HuH-7 (cell line): ENCODE data around the gene CLASP2.

ENCODE experiments used
- DNase-seq: peaks from one replicate; pipeline ENCODE4 v3.0.0; 2011; ENCODE audit warnings: low spot score

Gene CLASP2

GRCh38 chr3:33636125-33636850 is 81.8 kb downstream of the CLASP2 start:
- DNase-seq: peak; percentile 23

DNA sequence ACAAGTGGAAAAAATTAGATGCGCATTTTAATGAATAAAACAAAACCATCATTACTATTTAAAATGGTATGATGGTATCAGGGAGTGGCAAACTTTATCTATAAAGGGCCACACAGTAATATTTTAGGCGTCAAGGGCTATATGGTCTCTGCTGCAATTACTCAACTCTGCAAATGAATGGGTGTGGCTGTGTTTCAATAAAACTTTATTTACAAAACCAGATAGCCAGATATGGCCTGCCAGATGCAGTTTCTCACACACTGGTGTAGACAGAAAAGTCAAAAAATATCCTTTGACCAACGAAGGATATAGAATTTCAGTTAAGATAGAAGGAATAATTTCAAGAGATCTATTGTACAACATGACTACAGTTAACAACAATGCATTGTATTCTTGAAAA is 83.8 kb downstream of the CLASP2 start:
- DNase-seq: no peak

- DNase-seq: no peak
These were observed 88.8 kb downstream of the CLASP2 start for GRCh38 chr3:33629219-33629618.

GRCh38 chr3:33624756-33625155 is 93.3 kb downstream of the CLASP2 start:
- DNase-seq: no peak

GRCh38 chr3:33613041-33613440 is 105.0 kb downstream of the CLASP2 start:
- no peak for DNase-seq

- DNase-seq: no peak
These were observed 105.4 kb downstream of the CLASP2 start for GRCh38 chr3:33612607-33613006.

- DNase-seq: no peak
These were observed 115.2 kb downstream of the CLASP2 start for GRCh38 chr3:33602829-33603228.

- DNase-seq: peak; percentile 7
These were observed 120.8 kb downstream of the CLASP2 start for GRCh38 chr3:33597257-33597689.

GRCh38 chr3:33592999-33593398 is 125.1 kb downstream of the CLASP2 start:
- DNase-seq: no peak

GRCh38 chr3:33590541-33590940 is 127.5 kb downstream of the CLASP2 start:
- DNase-seq: no peak

- no peak for DNase-seq
These were observed 131.7 kb downstream of the CLASP2 start for GRCh38 chr3:33586402-33586801.

GRCh38 chr3:33582234-33582633 is 135.8 kb downstream of the CLASP2 start:
- DNase-seq: no peak

- no peak for DNase-seq
These were observed 136.4 kb downstream of the CLASP2 start for GRCh38 chr3:33581666-33582065.

- DNase-seq: no peak
These were observed 138.2 kb downstream of the CLASP2 start for GRCh38 chr3:33579840-33580239.

DNA sequence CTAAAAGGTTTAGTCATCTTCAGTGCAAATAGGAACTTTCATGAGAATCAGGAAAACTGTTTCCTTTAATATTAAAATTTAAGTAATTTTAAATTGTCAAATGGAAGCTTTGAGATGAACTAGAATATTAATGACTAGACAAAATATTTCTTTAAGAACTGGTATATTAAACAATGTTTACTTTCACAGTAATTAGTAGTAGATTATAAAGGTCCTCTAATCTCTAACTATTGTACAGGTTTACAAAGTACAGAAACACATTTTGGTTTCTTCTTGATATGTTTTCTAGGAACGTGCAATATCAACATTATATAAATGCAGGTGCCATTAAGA is 138.9 kb downstream of the CLASP2 start:
- no peak for DNase-seq

- peak; percentile 17 for DNase-seq
These were observed 139.5 kb downstream of the CLASP2 start for GRCh38 chr3:33578325-33579177.

- DNase-seq: no peak
These were observed 140.5 kb downstream of the CLASP2 start for GRCh38 chr3:33577588-33577987.

- DNase-seq: peak; percentile 26
These were observed 140.9 kb downstream of the CLASP2 start for GRCh38 chr3:33577173-33577572.

DNA sequence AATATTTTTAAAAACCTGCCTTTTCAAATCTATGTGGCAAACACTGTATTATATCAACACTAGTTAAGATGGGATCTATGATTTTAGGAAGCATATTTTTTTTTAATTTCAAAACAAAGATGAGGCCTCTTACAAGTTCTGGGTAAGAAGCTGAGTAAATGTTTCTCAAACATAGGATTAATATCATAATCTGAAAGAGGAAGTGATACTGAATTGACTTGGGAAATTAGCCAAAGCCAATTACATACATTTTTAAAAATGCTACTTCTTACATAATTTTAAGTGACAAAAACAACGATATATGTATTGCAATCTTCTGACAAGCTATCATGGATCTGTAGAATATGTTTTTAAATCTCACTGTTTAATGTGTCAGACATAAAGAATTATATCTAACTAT is 142.7 kb downstream of the CLASP2 start:
- DNase-seq: no peak

- no peak for DNase-seq
These were observed 160.2 kb downstream of the CLASP2 start for GRCh38 chr3:33557829-33558228.

GRCh38 chr3:33557279-33557678 is 160.8 kb downstream of the CLASP2 start:
- DNase-seq: no peak

DNA sequence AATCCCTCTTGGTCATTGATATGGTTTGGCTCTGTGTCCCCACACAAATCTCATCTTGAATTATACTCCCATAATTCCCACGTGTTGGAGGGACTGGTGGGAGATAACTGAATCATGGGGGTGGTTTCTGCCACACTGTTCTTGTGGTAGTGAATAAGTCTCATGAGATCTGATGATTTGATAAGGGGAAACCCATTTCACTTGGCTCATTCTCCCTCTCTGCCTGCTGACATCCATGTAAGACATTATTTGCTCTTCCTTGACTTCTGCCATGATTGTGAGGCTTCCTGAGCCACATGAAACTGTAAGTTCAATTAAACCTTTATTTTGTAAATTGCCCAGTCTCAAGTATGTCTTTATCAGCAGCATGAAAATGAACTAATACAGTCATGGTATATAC is 171.0 kb downstream of the CLASP2 start:
- no peak for DNase-seq

DNA sequence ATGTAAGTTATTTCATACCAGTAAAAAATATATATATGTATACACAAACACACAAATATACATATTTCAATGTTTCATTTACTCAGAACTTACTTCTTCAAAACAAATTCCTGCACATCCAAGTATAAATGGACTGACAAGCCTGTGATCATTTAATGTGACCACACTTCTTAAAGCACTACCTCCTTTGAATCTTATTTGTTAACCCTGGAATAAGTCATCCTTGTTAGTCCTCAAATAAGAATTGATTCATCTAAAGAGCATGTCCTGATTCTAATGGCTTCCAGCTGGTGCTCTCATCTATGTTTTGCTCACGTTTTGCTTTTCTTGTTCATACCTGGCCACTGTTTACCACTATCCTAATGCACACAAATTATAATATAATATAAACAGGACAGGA is 173.9 kb downstream of the CLASP2 start:
- DNase-seq: no peak

GRCh38 chr3:33543601-33544000 is 174.5 kb downstream of the CLASP2 start:
- DNase-seq: no peak
